ENCODE measurements around the gene PIGL.
"Not testable (repeated sequence)": the region's sequence is repeated elsewhere in the genome, so short reads cannot be mapped to it uniquely, and the experiment has no call there.

DNA sequence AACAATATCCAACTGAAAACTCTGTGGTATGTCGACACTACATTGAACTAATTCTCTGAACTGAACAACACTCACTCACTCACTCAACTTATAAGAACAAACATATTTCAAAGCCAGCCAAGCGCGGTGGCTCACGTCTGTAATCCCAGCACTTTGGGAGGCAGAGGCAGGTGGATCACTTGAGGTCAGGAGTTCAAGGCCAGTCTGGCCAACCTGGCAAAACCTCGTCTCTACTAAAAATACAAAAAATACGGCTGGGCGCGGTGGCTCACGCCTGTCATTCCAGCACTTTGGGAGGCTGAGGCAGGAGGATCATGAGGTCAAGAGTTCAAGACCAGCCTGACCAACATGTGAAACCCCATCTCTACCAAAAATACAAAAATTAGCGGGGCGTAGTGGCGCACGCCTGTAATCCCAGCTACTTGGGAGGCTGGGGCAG, 15.3 kb upstream of the PIGL start:
- not testable (repeated sequence) for TF ChIP-seq POLR2AphosphoS5 (IDR thresholded peaks at IDR 0.05; ENCODE audit: low read depth); GABPA (IDR thresholded peaks at IDR 0.05; ENCODE audit: low read depth); SPI1 (IDR thresholded peaks at IDR 0.05; ENCODE audit: borderline replicate concordance, low read depth)
- TF ChIP-seq, protein P1, sequence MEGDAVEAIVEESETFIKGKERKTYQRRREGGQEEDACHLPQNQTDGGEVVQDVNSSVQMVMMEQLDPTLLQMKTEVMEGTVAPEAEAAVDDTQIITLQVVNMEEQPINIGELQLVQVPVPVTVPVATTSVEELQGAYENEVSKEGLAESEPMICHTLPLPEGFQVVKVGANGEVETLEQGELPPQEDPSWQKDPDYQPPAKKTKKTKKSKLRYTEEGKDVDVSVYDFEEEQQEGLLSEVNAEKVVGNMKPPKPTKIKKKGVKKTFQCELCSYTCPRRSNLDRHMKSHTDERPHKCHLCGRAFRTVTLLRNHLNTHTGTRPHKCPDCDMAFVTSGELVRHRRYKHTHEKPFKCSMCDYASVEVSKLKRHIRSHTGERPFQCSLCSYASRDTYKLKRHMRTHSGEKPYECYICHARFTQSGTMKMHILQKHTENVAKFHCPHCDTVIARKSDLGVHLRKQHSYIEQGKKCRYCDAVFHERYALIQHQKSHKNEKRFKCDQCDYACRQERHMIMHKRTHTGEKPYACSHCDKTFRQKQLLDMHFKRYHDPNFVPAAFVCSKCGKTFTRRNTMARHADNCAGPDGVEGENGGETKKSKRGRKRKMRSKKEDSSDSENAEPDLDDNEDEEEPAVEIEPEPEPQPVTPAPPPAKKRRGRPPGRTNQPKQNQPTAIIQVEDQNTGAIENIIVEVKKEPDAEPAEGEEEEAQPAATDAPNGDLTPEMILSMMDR (IDR thresholded peaks at IDR 0.05; ENCODE audit: insufficient read depth, low read length), result not testable (repeated sequence)
- TF ChIP-seq, protein P2, sequence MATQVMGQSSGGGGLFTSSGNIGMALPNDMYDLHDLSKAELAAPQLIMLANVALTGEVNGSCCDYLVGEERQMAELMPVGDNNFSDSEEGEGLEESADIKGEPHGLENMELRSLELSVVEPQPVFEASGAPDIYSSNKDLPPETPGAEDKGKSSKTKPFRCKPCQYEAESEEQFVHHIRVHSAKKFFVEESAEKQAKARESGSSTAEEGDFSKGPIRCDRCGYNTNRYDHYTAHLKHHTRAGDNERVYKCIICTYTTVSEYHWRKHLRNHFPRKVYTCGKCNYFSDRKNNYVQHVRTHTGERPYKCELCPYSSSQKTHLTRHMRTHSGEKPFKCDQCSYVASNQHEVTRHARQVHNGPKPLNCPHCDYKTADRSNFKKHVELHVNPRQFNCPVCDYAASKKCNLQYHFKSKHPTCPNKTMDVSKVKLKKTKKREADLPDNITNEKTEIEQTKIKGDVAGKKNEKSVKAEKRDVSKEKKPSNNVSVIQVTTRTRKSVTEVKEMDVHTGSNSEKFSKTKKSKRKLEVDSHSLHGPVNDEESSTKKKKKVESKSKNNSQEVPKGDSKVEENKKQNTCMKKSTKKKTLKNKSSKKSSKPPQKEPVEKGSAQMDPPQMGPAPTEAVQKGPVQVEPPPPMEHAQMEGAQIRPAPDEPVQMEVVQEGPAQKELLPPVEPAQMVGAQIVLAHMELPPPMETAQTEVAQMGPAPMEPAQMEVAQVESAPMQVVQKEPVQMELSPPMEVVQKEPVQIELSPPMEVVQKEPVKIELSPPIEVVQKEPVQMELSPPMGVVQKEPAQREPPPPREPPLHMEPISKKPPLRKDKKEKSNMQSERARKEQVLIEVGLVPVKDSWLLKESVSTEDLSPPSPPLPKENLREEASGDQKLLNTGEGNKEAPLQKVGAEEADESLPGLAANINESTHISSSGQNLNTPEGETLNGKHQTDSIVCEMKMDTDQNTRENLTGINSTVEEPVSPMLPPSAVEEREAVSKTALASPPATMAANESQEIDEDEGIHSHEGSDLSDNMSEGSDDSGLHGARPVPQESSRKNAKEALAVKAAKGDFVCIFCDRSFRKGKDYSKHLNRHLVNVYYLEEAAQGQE (IDR thresholded peaks at IDR 0.05; ENCODE audit: insufficient replicate concordance, low read depth), result not testable (repeated sequence)

Measured in HL-60 (cell line).